ENCODE measurements around the gene CAPZB.
A peak's percentile ranks its signal among the peaks of the same experiment; 100 is the strongest.

CAPZB gene

DNA sequence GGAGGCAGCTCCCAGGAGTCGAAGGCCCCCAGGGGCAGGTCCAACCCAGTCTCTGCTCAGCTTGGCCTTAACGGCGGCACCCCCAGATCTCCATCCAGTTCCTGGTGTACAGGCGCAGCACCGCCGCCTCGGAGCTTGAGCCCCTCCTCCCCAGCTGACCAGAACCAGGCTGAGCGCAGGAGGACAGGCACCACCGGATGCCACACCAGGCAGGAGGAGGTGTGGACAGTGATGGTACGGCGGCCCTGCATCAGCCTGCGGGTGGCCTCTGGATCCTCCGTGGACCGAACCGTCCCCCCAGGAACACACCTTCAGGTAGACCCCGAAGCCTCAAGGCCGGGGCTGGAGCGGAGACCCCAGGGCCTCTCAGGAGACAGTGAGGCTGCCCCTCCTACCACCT is 156.9 kb downstream of the CAPZB start:
- DNase-seq (ENCODE audit: low read depth), result no peak

- DNase-seq (ENCODE audit: low read depth), result no peak
Observed at GRCh38 chr1:19327736-19328135, 157.6 kb downstream of the CAPZB start.

DNA sequence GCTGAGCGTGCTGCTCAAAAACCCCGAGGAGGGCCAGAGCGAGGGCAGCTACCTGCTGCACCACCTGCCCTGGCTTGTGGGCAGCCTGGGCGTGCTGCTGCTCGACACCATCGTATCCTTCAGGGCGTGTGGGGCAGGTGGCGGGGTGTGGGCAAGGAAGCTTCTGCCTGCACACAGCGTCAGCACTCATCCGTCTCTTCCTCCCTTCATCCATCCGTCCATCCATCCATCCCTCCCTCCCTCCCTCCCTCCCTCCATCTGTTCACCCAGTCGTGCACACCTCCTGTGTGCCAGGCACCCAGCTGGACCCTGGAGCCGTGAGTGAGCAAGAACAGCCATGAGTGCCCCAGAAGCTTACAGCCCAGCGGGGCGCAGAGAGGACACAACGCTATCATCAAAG is 158.0 kb downstream of the CAPZB start:
- DNase-seq (ENCODE audit: low read depth), result no peak

DNA sequence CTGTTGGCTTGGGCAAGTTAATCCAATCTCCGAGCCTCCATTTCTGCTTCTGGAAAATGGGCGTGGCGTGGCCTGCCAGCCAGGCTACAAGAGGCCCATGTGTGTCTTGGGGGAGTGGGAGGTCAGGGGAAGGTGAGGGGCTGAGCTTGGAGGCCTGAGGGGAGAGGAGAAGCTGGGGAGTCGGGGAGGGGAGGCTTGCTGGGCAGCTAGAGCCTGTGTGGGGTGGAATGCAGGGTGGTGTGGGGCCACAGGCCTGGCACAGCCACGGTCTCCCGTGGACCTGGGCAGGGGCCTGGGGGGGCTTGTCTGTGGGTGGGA is 158.6 kb downstream of the CAPZB start:
- no peak for DNase-seq (ENCODE audit: low read depth)

DNA sequence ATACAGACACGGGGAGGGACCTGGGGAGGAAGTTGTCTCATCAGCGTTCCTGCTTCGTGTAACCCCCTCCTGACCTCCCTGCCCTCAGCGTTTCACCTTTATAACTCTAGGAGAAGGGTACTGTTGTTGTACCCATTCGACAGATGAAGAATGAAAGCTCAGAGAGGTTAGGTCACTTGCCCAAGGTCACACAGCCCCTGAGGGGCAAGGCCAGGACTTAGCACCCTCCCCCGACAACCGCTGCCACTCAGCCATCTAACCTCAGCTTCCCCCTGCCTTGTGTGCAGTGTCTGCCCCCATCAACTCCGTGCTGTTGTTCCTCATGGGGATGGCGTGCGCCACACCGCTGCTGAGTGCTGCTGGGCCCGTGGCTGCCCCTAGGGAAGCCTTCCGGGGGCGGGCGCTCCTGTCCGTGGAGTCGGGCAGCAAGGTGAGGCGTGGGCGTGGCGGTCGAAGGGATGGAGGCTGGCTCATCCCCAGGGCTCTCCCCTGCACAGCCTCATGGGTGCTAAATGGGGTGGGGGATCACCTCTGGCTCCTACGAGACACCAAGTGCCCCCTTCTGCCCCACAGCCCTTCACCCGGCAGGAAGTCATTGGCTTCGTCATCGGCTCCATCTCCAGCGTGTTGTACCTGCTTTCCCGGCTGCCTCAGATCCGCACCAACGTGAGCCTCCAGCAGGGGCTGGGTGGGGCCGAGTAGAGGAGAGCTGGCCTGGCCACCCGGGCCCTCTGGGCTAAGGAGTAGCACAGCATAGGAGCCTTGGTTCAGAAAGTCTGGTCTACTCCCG is 159.2 kb downstream of the CAPZB start:
- DNase-seq (ENCODE audit: low read depth), result no peak

GRCh38 chr1:19325368-19325957 is 159.9 kb downstream of the CAPZB start:
- no peak for DNase-seq (ENCODE audit: low read depth)

GRCh38 chr1:19324665-19324990 is 160.7 kb downstream of the CAPZB start:
- no peak for DNase-seq (ENCODE audit: low read depth)

DNA sequence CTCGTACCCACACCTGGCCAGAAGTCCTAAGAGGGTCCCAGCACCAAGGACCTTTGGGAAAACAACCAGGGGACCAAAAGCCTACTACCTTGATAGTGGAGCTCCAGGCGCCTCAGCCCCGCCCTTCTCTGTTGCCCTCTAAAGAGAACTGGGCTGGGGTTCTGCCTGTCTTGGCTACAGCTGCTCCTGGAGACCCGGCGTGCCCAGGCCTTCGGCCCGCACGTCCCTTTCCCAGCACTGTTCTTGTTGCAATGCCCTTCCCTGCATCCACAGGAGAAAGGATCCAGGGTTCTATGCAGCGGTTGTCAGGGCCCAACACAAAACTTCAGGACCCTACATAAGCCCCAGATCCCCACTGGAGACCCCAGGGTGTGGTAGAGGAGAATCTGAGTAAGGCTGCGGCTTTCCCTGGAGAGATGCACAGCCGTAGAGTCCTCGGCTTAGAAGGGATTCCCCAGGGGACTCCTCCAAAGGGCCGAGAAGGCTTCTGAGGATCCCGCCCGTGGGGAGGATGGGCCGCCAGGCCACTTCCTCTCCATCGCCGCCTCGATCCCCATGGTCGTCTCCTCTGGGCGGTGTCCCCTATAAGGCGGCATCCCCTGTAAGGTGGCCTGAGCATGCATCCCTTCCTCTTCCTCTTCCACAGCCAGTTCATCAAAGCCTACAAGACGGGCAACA is 161.2 kb downstream of the CAPZB start:
- DNase-seq (ENCODE audit: low read depth), result no peak

DNA sequence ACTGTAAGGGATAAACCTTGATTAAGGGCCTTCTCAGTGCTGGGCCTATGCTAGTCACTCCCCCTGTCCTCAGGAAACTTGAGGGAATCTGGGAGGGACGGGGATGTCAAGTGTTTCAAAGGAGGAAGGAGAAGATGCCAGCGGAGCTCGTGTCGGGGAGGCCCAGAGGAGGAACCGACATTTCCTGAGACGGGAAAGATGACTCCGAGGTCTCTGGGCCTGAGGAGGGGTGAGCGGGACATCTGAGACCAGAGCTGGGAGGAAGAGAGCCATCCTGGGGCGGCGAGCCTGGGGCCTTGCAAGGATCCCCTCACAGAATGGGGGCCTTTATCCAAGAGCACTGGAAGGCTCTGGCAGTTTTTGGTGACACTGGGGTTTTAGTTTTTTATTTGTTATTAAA is 162.9 kb downstream of the CAPZB start:
- no peak for DNase-seq (ENCODE audit: low read depth)

DNA sequence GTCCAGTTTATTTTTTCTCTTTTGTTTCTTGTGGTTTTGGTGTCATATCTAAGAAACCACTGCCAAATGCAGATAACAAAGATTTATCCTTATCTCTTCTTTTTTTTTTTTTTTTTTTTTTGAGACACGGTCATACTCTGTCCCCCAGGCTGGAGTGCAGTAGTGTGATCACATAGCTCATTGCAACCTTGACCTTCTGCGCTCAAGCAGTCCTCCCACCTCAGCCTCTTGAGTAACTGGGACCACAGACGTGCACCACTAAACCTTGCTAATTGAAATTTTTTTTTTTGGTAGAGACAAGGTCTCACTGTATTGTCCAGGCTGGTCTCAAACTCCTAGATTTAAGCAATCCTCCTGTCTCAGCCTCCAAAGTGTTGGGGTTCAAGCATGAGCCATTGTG is 164.3 kb downstream of the CAPZB start:
- DNase-seq (ENCODE audit: low read depth), result no peak

GRCh38 chr1:19319196-19319595 is 166.1 kb downstream of the CAPZB start:
- DNase-seq (ENCODE audit: low read depth), result no peak

DNA sequence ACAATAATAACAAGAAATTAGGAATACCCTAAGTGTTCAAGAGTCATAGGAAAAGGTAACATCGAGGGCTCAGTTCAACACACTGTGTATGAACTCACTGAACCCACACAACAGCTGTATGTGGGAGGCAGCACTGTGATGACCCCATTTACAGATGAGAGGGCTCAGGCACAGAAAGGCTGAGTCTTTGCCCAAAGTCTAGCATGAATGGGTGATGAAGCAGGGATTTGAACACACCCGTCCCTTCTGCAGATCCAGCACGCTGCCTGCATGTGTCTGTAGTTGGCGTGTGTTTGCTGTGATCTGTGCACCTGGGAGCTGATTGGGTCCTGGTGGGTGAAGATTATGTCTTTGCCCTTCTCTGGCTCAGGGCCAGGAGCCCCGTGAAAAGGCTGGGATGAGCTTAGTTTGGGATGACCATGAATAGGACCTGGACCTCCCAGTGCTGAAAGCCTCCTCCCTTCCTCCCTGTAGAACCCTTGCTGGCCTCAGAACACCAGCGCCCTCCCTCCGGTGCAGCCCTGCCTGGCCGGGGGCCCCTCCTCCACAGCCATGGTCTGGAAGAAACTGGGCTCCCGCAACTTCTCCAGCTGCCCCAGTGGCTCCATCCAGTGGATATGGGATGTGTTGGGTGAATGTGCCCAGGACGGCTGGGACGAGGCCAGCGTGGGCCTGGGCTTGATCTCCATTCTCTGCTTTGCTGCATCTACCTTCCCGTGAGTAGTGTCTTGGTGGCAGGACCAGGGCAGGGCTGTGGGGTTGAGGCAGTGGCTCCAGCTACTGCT is 168.0 kb downstream of the CAPZB start:
- DNase-seq (ENCODE audit: low read depth), result no peak

GRCh38 chr1:19315378-19316198 is 169.8 kb downstream of the CAPZB start:
- DNase-seq (ENCODE audit: low read depth), result no peak

DNA sequence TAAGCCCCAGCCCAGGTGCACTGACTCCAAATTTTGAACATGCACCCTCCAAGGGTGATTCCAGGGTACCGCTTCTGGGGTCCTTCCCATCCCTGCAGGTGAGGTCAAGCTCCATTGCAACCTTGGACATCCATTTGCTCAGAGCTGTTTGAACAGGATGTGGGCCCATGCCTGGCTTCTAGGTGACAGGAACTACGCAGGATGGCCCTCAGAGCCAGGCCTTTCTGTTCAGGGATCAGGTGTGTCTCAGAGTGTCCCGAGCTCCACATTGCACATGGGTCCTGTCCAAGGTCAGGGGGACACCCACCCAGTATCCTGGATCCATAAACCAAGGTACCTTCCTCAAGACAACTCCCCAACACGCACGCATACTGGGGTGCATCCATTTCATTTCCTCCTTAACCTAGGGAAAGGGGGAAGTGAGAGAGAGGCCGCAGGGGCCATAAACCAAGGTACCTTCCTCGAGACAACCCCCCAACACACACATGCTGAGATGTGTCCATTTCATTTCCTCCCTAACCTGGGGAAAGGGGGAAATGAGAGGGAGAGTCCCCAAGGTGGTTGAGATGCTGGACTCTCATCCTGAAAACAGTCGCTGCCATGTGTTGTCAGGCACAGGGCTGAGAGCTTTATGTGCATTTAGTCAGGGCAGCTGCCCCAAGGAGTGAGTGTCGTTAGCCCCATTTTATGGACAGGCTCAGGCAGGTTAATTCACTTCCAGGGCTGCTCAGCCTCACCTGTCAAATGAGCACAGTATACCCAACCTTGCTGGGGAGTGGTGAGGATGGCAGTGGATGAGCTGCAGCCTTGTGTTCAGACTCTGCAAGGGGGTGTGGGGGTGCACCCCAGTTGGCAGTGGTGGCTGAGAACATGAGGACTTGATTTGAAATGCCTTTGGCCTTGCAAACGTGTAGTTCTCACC is 171.1 kb downstream of the CAPZB start:
- no peak for DNase-seq (ENCODE audit: low read depth)

- no peak for DNase-seq (ENCODE audit: low read depth)
Observed at GRCh38 chr1:19313636-19313959, 171.7 kb downstream of the CAPZB start.

DNA sequence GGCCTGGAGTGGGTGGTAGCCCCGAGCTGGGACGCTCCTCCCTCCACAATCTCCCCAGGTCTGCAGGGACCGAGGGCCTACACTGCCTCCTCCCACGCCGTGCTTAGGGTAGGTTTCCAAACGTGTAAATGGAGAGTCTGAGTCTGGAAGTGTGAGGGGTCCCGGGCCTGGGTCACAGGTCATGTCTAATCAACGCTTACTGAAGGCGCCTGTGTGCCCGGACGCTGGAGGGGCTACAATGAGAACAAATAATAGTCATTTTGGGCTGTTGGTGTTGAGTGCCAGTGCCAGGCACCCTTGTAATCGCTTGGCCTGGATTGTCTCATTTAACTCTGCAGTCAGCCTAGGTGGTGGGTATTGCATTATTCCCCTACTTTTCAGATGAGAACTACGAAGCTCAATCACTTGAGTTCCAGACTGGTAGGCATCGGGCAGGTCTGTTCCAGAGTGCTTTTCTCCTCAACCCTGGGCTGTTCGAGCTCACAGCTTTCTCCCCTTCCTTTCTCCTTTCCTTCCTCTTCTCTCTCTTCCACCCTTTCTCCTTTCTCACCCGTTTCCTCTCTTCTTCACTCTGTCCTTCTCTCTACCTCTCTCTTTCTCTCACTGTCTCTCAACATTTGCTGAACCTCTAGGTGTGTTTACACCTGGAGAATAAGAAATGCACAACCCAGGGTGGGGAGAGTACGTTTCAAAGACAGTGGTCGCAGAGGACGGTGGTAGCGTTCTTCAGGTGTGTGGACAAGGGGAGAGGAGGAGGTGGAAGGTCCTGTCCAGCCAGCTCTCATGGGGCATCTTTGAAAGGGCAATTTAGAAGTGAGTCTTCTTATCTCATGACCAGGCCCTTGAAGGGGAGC is 172.3 kb downstream of the CAPZB start:
- no peak for DNase-seq (ENCODE audit: low read depth)

DNA sequence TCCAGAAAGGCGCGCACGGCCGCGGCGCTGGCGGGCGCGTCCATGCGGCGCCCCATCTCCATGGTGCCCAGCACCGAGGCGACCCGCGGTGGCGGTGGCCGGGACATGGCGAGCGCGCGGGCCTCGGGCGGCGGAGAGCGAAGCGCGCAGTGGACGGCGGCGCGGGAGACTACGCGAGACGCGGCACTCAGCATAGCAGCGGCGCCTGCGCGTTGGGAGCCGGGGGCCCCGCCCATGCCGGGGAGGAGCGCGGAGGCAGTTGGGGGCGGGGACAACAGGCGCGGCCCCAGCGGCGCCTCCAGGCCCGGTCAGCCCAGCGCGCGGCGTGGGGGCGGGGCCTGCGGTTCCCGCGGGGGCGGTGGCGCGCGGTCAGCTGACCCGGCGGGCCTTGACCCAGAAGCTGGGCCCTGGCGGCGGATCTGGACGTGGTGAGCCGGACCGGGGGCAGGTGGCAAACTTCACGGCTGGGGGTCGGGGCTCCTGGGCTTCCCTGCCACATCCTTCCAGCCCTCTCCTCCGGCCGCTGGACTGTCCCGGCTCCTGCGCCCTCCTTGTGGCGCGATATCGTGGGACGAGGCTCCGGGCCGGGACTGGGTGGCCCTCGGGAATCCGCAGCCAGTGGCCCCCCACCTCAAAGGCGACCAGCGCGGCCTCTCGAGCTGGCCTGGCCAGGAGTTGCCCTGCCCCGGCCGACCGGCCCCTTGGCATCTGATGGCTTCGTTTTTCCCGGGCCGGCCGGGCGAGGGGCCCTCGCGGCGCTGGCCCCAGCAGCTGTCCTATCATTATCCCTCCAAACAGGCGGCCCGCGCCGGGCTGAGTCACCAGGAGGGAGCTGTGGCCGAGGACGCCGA is 173.2 kb downstream of the CAPZB start, which contains the start of the genes AKR7A2 and SLC66A1:
Gene AKR7A2, minus strand, starts transcription at position 214 of the 851 bp plus-strand sequence. Its CDS starts 20 bp downstream, at position 194.
Gene SLC66A1, plus strand, starts transcription at position 396 of the 851 bp plus-strand sequence. CDS start 5,352 bp downstream, outside the sequence.
- peak; percentile 80 for DNase-seq (ENCODE audit: low read depth)

- no peak for DNase-seq (ENCODE audit: low read depth)
Observed at GRCh38 chr1:19311503-19311930, 173.8 kb downstream of the CAPZB start.

Data from stimulated activated CD8-positive, alpha-beta memory T cell treated with anti-CD3 and anti-CD28 coated beads, Interleukin-15, amount 100 ng/mL, for 1 hour (primary cell).